Dermis blood vessel endothelial cell (primary cell): Measurements from ENCODE around the gene FBXW2. TPM values are rescaled to one million over a fixed set of nuclear protein-coding genes. Genes with fewer than 3 reads are reported as not detected.

Experiments
- DNase-seq: peaks from one replicate; pipeline ENCODE4 v3.0.0; 2010
- total RNA-seq: library from RNA; depleted of rRNA; stranded (reverse); fragments of >200 nt; gene quantifications from 2 replicates; pipeline ENCODE4 v1.2.3, GENCODE V29; 2014

The FBXW2 gene
- total RNA-seq, 1 donor from 2014 or later: 47.5 TPM

GRCh38 chr9:120713257-120714087 lies 79.7 kb downstream of the FBXW2 start:
- DNase-seq: peak; percentile 28

GRCh38 chr9:120712539-120713031 lies 80.6 kb downstream of the FBXW2 start:
- no peak for DNase-seq

- DNase-seq: no peak
Observed at GRCh38 chr9:120711841-120712538, 81.2 kb downstream of the FBXW2 start.

GRCh38 chr9:120711354-120711753 lies 81.9 kb downstream of the FBXW2 start:
- DNase-seq: no peak

GRCh38 chr9:120710110-120710981 lies 82.9 kb downstream of the FBXW2 start:
- DNase-seq: peak; percentile 35

GRCh38 chr9:120708526-120709224 lies 84.5 kb downstream of the FBXW2 start:
- no peak for DNase-seq

GRCh38 chr9:120707170-120707569 lies 86.0 kb downstream of the FBXW2 start:
- DNase-seq: no peak

Other genes with a start within 250 kb of the FBXW2 start
- gene CDK5RAP2, start 213.2 kb downstream of the FBXW2 start, total RNA-seq: 18.7 and 50.4 TPM in 2 replicates
- gene MEGF9, start 78.9 kb downstream of the FBXW2 start, total RNA-seq: 8.7 and 9.7 TPM in 2 replicates
- gene PSMD5, start 49.5 kb upstream of the FBXW2 start, total RNA-seq: 21.8 and 33.9 TPM in 2 replicates
- 20.4 and 81.7 TPM in 2 replicates for gene PHF19, start 83.8 kb upstream of the FBXW2 start, total RNA-seq
- 1.1 and 4.4 TPM in 2 replicates for gene TRAF1, start 133.4 kb upstream of the FBXW2 start, total RNA-seq